Gastrocnemius medialis (tissue), 4 donors: ENCODE measurements around the gene ADRM1.

Experiments
- POLR2A ChIP-seq, 2 donors: fragments of 450-650 bp; IDR thresholded peaks; one replicate each; pipeline ENCODE4 v1.6.1; 2017; ENCODE audit warnings: antibody characterized with exemption in 2 of 2, mild to moderate bottlenecking in 2 of 2, moderate library complexity in 2 of 2
- TF ChIP-seq, protein P1 (sequence below), 5 experiments: fragments of 450-650 bp in 3 of 5; fragments of 200-600 bp in 2 of 5; sonication (generic) in 2 of 5; IDR thresholded peaks in 4 of 5; conservative IDR thresholded peaks in 1 of 5; 1 replicate in 4 of 5; 2 replicates in 1 of 5; pipeline ENCODE4 v1.5.1; 2016 to 2019; ENCODE audit warnings: antibody characterized with exemption in 5 of 5, mild to moderate bottlenecking in 3 of 5, moderate library complexity in 3 of 5

GRCh38 chr20:62347445-62347844 lies 44.6 kb downstream of the ADRM1 start:
- TF ChIP-seq, protein P1, sequence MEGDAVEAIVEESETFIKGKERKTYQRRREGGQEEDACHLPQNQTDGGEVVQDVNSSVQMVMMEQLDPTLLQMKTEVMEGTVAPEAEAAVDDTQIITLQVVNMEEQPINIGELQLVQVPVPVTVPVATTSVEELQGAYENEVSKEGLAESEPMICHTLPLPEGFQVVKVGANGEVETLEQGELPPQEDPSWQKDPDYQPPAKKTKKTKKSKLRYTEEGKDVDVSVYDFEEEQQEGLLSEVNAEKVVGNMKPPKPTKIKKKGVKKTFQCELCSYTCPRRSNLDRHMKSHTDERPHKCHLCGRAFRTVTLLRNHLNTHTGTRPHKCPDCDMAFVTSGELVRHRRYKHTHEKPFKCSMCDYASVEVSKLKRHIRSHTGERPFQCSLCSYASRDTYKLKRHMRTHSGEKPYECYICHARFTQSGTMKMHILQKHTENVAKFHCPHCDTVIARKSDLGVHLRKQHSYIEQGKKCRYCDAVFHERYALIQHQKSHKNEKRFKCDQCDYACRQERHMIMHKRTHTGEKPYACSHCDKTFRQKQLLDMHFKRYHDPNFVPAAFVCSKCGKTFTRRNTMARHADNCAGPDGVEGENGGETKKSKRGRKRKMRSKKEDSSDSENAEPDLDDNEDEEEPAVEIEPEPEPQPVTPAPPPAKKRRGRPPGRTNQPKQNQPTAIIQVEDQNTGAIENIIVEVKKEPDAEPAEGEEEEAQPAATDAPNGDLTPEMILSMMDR (IDR thresholded peaks at IDR 0.05 in 4 of 5, conservative IDR thresholded peaks at IDR 0.05 in 1 of 5), result no peak
- TF ChIP-seq POLR2A (IDR thresholded peaks at IDR 0.05), result peak in 1 of 2 donors; percentile 27
